Fibroblast of skin of right biceps (primary cell): Measurements from ENCODE around the gene CMC2.

Experiments
- DNase-seq: peaks from one replicate; pipeline ENCODE4 v3.0.0-alpha.2; 2013

The CMC2 gene

DNA sequence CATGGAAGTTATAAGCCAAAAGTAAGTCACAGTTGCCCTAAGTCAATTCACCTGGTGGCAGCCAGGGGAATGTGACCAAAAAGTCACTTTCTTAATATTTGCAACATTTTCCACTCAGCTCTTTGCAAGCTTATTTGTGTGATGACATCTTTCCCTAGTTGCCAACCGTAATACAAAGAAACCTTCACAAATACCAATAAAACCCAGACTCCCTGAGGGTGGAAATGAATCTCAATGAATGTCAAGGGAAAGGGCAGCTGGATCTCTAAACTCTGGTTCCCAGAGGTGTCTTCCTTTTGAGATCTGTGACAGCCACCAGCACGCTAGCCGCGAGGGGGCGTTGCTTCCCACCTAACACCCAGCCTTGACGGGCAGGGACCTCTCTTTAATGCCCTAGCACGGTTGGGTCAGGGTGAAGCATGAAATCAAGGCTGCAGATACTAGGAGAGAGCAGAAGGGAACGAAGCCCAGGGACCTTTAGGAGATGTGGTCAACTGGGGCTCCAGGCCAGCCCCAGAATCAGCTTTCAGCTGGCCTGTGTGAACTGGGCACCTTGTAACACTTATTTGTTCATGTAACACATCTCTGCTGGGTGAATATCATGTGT lies 82.2 kb downstream of the CMC2 start:
- peak; percentile 61 for DNase-seq

GRCh38 chr16:80923356-80923755 lies 83.3 kb downstream of the CMC2 start:
- no peak for DNase-seq
